ENCODE results near the gene NCKAP5L. TPM values are rescaled to one million over a fixed set of nuclear protein-coding genes. Genes with fewer than 3 reads are reported as not detected.

NCKAP5L gene
- total RNA-seq, 4 donors from 2014 or later = 8.4 to 15.5 (median 10.4) TPM

DNA sequence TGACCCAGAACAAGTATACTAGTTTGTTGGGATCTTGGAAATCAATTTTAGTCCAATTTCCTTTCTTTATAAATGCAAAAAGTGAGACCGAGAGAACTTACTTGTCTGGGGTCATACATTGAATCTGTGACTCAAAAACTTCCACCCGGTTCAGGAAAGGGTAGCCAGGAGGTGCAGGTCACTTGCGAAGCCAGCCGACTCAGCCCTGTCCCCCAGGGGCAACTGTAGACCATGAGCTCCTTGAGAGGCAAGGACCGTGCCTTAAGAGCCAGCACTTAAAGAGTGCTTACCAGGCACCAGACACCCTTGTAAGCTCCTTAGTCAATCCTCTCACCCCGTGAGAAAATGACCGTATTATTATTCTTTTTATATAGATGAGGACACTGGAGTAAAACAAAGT, 15.2 kb upstream of the NCKAP5L start:
- DNase-seq (no peak), ATAC-seq (no peak)
- TF ChIP-seq, protein P1, sequence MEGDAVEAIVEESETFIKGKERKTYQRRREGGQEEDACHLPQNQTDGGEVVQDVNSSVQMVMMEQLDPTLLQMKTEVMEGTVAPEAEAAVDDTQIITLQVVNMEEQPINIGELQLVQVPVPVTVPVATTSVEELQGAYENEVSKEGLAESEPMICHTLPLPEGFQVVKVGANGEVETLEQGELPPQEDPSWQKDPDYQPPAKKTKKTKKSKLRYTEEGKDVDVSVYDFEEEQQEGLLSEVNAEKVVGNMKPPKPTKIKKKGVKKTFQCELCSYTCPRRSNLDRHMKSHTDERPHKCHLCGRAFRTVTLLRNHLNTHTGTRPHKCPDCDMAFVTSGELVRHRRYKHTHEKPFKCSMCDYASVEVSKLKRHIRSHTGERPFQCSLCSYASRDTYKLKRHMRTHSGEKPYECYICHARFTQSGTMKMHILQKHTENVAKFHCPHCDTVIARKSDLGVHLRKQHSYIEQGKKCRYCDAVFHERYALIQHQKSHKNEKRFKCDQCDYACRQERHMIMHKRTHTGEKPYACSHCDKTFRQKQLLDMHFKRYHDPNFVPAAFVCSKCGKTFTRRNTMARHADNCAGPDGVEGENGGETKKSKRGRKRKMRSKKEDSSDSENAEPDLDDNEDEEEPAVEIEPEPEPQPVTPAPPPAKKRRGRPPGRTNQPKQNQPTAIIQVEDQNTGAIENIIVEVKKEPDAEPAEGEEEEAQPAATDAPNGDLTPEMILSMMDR (IDR thresholded peaks at IDR 0.05 in 4 of 5, conservative IDR thresholded peaks at IDR 0.05 in 1 of 5) = no peak
- no peak for TF ChIP-seq POLR2A (IDR thresholded peaks at IDR 0.05)
- Histone ChIP-seq H3K9me3 (no peaks in the 10 kb centered on the region), H3K4me1 (peaks cover 11 to 17% of the 10 kb centered on the region in 2 donors), H3K36me3 (peaks cover 0 to 2% of the 10 kb centered on the region in 2 donors), H3K27ac (peak overlapping the region; percentile 85 to 94 (median 88)), H3K27me3 (peaks cover 10 to 15% (median 12%) of the 10 kb centered on the region in 3 donors), H3K4me3 (peak overlapping the region; percentile 85 to 96 (median 92))
- in situ Hi-C loops (cut with MboI; ENCODE audit: low sequenced_read_pairs in 4 of 4) (no loop called here), intact Hi-C loops (cut with DNase I; ENCODE audit: low total_unique reads) (loop anchor here (1.0 kb wide), 1 partner anchor 15 kb away; the partner anchor contains the start of gene NCKAP5L)

DNA sequence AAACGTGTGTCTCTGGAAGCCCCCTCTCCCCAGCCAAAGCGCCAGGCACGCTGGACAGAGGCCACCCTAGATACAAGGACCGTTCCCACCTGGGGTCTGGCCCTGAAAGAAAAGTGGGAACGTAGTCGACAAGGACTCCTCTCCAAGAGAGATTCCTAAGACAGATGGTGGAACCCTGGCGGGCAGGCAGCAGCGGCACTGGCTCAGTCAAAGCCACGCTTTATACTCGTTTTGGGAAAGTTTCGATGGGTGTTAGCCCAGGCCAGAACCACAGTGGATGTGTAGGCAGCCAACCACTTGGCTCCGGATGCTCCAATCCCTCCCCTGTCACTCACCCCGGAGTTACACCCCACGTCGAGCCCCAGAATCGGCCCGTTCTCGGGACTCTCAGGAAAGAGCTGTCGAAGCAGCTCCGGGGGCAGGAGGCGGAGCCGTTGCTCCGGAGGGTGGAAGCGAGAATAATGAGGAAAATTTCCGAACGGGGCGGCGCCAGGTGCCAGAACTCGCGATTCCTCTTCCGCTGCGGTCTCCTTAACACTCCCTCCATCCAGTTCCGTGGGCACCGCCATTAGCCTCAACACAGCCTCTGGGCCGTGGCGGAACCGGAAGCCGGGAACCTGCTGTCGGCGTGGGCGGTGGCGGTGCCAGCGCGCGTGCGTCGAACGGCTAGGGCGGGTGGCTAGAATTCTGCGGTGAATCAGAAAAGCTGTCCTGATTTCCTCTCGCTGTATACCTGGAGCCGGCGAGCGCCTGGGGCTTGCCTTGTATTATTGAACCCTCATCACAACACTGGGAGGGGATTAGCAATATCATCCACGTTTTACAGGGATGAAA, 14.5 kb upstream of the NCKAP5L start, which contains the start of gene BCDIN3D:
BCDIN3D (minus strand) TSS at position 588 of the 834 bp plus-strand sequence; CDS start at position 569, 19 bp downstream.
- peak within 1 kb of the TSS; percentile 85 to 94 (median 88) for H3K27ac ChIP-seq
- peaks cover 11 to 17% of the 10 kb centered on the region in 2 donors for H3K4me1 ChIP-seq
- peaks cover 4 to 9% (median 8%) of the 10 kb centered on the region in 3 donors for H3K27me3 ChIP-seq
- DNase-seq (peak; percentile 80 to 84), ATAC-seq (peak; percentile 94 to 96)
- peak within 1 kb of the TSS; percentile 85 to 96 (median 92) for H3K4me3 ChIP-seq
- peaks cover 0 to 4% of the 10 kb centered on the region in 2 donors for H3K36me3 ChIP-seq
- in situ Hi-C loops (cut with MboI; ENCODE audit: low sequenced_read_pairs in 4 of 4) = no loop called here
- intact Hi-C loops (cut with DNase I; ENCODE audit: low total_unique reads) = loop anchor here (1.0 kb wide), 1 partner anchor 14 kb away; the partner anchor contains the start of gene NCKAP5L
- no peaks in the 10 kb centered on the region for H3K9me3 ChIP-seq
- peak; percentile 58 to 75 for TF ChIP-seq POLR2A (IDR thresholded peaks at IDR 0.05)
- TF ChIP-seq, protein P1 (IDR thresholded peaks at IDR 0.05 in 4 of 5, conservative IDR thresholded peaks at IDR 0.05 in 1 of 5) = no peak

DNA sequence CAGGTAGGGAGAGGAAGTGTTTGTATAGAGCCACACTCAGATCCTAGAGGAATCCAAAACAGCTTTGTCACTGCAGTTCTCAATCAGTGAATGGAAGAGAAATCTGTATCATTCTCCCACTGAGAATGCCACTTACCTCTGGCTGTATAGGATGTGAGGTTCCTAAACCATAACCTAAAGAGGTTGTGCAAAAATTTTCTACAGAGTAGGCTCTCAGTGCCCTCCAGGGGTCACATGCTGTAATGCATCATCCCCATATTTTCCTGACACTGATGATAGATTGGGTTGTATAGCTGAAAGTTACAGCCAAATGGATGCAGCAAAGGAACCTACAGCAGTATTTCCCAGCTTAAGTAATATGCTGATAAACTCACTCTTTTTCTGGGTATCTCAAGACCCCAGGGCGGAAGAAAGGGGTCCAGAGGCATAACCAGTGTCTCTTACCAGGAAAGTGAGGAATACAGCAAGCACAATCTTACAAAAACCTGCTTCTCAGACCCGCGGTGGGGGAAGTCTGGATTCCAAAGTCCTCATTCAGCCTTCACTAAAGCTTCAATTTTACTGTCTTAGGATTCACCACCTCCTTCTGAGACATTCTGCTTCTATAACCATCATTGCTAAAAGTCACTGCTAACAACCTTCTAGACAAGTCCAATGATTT, 10.9 kb upstream of the NCKAP5L start:
- TF ChIP-seq, protein P1 (IDR thresholded peaks at IDR 0.05 in 4 of 5, conservative IDR thresholded peaks at IDR 0.05 in 1 of 5) = peak; percentile 40 to 71 (median 65)
- no peak for TF ChIP-seq POLR2A (IDR thresholded peaks at IDR 0.05)
- H3K27me3 ChIP-seq = no peaks in the 10 kb centered on the region
- peak in 1 of 2 donors; percentile 32 for ATAC-seq
- H3K4me3 ChIP-seq = no peak overlapping the region
- peaks cover 11 to 17% of the 10 kb centered on the region in 2 donors for H3K4me1 ChIP-seq
- DNase-seq = no peak
- H3K27ac ChIP-seq = no peak overlapping the region
- in situ Hi-C loops (cut with MboI; ENCODE audit: low sequenced_read_pairs in 4 of 4) (loop anchor here (5.0 to 10.0 kb wide), 2 partner anchors 62 to 64 kb away; no protein-coding TSS in a partner anchor), intact Hi-C loops (cut with DNase I; ENCODE audit: low total_unique reads) (loop anchor here (1.0 kb wide), 1 partner anchor 63 kb away; no protein-coding TSS in a partner anchor)
- no peaks in the 10 kb centered on the region for H3K9me3 ChIP-seq
- H3K36me3 ChIP-seq = peaks cover 0 to 4% of the 10 kb centered on the region in 2 donors

DNA sequence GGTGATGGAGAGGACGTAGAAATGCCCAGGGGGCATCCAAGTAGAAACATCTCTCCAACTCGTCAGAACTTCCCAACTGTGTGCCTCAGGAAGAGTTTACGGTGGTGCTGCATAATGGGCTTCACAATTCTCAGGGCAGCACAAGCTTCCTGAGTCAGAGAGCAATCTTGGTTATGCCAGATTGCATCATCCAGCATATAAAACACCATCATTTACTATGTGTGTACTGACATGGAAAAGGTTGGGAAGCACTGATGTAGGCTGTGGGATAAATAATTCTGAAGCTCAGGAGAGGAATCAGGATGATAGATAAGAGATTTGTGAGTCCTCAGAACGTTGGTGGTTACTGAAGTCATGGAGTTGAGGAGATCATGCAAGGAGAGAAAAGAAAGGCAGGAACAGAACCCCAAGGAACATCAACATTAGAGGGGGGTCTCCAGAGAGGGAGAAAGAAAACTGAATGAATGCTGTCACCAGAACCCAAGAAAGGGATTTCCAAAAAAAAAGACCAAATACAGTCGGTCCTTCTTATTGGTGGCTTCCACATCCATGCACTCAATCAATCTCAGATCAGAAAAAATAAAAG, 4.7 kb upstream of the NCKAP5L start:
- ATAC-seq (no peak), DNase-seq (no peak)
- Histone ChIP-seq H3K4me3 (no peak overlapping the region), H3K27ac (no peak overlapping the region), H3K4me1 (peaks cover 6 to 8% of the 10 kb centered on the region in 2 donors), H3K36me3 (no peaks in the 10 kb centered on the region), H3K9me3 (no peaks in the 10 kb centered on the region), H3K27me3 (no peaks in the 10 kb centered on the region)
- intact Hi-C loops (cut with DNase I; ENCODE audit: low total_unique reads) (no loop called here), in situ Hi-C loops (cut with MboI; ENCODE audit: low sequenced_read_pairs in 4 of 4) (loop anchor here in 3 of 4 donors (10.0 kb wide), 1 partner anchor 58 kb away; no protein-coding TSS in a partner anchor)
- TF ChIP-seq POLR2A (IDR thresholded peaks at IDR 0.05) = no peak
- TF ChIP-seq, protein P1 (IDR thresholded peaks at IDR 0.05 in 4 of 5, conservative IDR thresholded peaks at IDR 0.05 in 1 of 5) = no peak
